ENCODE measurements around the gene FOS.

DNA sequence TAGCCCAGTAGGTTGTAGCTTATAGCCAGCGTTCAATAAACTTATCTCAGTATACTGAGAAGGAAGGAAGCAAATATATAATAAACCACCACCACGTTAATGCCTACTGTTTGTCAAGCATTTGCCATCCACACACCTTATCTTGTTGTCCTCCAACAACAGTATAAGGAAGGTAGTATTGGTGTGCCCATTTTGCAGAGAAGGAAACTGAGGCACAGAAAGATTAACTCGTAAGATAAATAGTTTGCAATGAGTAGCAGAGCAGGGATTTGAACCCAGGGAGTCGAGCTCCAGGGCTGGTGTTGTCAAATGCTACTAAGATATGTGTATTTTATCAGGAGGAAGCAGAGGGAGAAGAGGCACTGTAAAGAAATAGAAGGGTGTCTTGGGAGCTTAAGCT lies 27.8 kb upstream of the FOS start:
- TF ChIP-seq, protein P1, sequence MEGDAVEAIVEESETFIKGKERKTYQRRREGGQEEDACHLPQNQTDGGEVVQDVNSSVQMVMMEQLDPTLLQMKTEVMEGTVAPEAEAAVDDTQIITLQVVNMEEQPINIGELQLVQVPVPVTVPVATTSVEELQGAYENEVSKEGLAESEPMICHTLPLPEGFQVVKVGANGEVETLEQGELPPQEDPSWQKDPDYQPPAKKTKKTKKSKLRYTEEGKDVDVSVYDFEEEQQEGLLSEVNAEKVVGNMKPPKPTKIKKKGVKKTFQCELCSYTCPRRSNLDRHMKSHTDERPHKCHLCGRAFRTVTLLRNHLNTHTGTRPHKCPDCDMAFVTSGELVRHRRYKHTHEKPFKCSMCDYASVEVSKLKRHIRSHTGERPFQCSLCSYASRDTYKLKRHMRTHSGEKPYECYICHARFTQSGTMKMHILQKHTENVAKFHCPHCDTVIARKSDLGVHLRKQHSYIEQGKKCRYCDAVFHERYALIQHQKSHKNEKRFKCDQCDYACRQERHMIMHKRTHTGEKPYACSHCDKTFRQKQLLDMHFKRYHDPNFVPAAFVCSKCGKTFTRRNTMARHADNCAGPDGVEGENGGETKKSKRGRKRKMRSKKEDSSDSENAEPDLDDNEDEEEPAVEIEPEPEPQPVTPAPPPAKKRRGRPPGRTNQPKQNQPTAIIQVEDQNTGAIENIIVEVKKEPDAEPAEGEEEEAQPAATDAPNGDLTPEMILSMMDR (IDR thresholded peaks at IDR 0.05): no peak
- no peak for TF ChIP-seq POLR2A (IDR thresholded peaks at IDR 0.05)

All from thyroid gland (tissue), 4 donors.